Activated CD8-positive, alpha-beta memory T cell treated with anti-CD3 and anti-CD28 coated beads, Interleukin-2, amount 50 U/mL, for 1 hour (primary cell): ENCODE measurements around the gene SCN5A.

Experiments
- DNase-seq: peaks from one replicate; pipeline ENCODE4 v3.0.0-alpha.2; 2020; ENCODE audit errors: extremely low read depth

The SCN5A gene

GRCh38 chr3:38623539-38623938 is 25.9 kb downstream of the SCN5A start:
- no peak for DNase-seq

GRCh38 chr3:38622336-38622735 is 27.2 kb downstream of the SCN5A start:
- DNase-seq, result no peak

GRCh38 chr3:38620236-38620635 is 29.3 kb downstream of the SCN5A start:
- DNase-seq, result no peak

- no peak for DNase-seq
Measured at GRCh38 chr3:38618343-38618742, 31.1 kb downstream of the SCN5A start.

- no peak for DNase-seq
Measured at GRCh38 chr3:38617586-38617985, 31.9 kb downstream of the SCN5A start.

GRCh38 chr3:38617137-38617536 is 32.4 kb downstream of the SCN5A start:
- DNase-seq, result no peak

- no peak for DNase-seq
Measured at GRCh38 chr3:38616658-38617057, 32.8 kb downstream of the SCN5A start.

- DNase-seq, result no peak
Measured at GRCh38 chr3:38616111-38616510, 33.4 kb downstream of the SCN5A start.

- no peak for DNase-seq
Measured at GRCh38 chr3:38614651-38615352, 34.7 kb downstream of the SCN5A start.

- no peak for DNase-seq
Measured at GRCh38 chr3:38614091-38614490, 35.4 kb downstream of the SCN5A start.

GRCh38 chr3:38613426-38613825 is 36.1 kb downstream of the SCN5A start:
- DNase-seq, result no peak

GRCh38 chr3:38611866-38612265 is 37.6 kb downstream of the SCN5A start:
- DNase-seq, result no peak

GRCh38 chr3:38610934-38611333 is 38.6 kb downstream of the SCN5A start:
- DNase-seq, result no peak

- no peak for DNase-seq
Measured at GRCh38 chr3:38610436-38610835, 39.1 kb downstream of the SCN5A start.

- no peak for DNase-seq
Measured at GRCh38 chr3:38609386-38610111, 39.9 kb downstream of the SCN5A start.

GRCh38 chr3:38608961-38609360 is 40.5 kb downstream of the SCN5A start:
- DNase-seq, result no peak

- DNase-seq, result no peak
Measured at GRCh38 chr3:38608086-38608775, 41.3 kb downstream of the SCN5A start.

GRCh38 chr3:38606561-38606960 is 42.9 kb downstream of the SCN5A start:
- DNase-seq, result no peak

GRCh38 chr3:38605981-38606380 is 43.5 kb downstream of the SCN5A start:
- no peak for DNase-seq

GRCh38 chr3:38604246-38604645 is 45.2 kb downstream of the SCN5A start:
- DNase-seq, result no peak

- no peak for DNase-seq
Measured at GRCh38 chr3:38603731-38604131, 45.8 kb downstream of the SCN5A start.

GRCh38 chr3:38602576-38603250 is 46.8 kb downstream of the SCN5A start:
- no peak for DNase-seq
